RPMI7951 (cell line): ENCODE measurements around the gene SGCA. TPM values are rescaled to one million over a fixed set of nuclear protein-coding genes. Genes with fewer than 3 reads are reported as not detected.

ENCODE experiments used
- DNase-seq: peaks from one replicate; pipeline ENCODE4 v3.0.0-alpha.2; 2012; ENCODE audit warnings: low read depth
- total RNA-seq: library from RNA; depleted of rRNA; stranded (reverse); fragments of >200 nt; shearing (Covaris generic); gene quantifications from 2 replicates; pipeline ENCODE4 v1.2.3, GENCODE V29; 2014; rRNA removed

Gene SGCA
- not detected in 2 replicates for total RNA-seq

GRCh38 chr17:50165867-50166517 is at the start of gene SGCA:
Gene SGCA (plus strand): TSS chr17:50166005. CDS start chr17:50166041, 36 bp downstream.
- DNase-seq = no peak

- peak; percentile 37 for DNase-seq
Measured at GRCh38 chr17:50117202-50118051, 48.4 kb upstream of the SGCA start.

DNA sequence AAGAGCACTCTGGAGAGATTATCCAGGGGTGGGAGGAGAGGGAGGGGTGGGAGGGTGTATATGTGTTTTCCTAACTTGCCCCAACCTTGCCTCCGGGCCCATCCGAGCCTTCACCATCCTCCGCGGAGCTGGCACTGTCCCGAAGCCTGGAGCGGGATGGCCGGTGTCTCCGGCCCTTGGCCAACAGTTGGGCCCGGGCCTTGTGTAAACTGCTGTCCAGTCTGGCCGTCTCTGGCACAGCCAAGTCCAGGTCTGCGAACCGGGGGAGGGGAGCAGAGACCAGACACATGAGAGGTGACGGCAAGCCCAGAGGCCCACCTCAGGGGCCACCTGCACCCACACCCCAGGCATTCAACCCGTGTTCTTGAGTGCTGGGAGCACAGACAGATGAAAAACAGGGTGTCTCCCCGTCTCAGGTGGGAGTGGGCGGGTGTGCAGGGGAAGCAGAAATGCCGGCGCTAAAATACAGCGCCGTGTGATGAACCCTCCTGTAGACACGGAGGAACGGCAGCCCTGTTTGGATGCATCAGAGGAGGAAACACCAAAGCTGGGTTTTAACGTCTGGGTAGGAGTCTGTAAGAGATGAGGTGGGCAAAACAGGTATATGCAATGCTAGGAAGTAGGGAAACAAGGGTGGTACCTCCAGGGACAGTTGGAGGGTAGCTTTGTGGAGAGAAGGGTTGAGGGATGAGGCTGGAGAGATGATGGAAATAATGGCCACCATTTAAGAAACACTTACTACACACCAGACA is 47.6 kb upstream of the SGCA start:
- DNase-seq = peak; percentile 48

DNA sequence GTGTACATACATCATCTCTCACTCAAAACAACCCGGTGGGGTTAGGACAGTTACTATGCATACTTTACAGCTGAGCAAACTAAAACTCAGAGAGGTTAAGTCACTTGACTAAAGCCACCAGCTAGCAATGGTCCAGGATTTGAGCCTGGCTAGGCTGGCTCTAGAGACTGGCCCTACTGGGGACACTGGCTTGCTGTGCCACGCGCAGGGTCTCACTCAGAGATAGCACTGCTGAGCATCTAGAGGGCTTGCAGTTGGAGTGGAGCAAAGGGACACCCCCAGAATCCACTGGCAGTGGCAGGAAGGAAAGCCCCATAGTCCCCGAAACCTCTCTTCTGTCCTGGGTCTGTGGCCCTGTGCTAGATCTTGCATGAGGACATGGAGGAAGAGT is 47.0 kb upstream of the SGCA start:
- no peak for DNase-seq

GRCh38 chr17:50120475-50121253 is 45.1 kb upstream of the SGCA start:
- DNase-seq = no peak

DNA sequence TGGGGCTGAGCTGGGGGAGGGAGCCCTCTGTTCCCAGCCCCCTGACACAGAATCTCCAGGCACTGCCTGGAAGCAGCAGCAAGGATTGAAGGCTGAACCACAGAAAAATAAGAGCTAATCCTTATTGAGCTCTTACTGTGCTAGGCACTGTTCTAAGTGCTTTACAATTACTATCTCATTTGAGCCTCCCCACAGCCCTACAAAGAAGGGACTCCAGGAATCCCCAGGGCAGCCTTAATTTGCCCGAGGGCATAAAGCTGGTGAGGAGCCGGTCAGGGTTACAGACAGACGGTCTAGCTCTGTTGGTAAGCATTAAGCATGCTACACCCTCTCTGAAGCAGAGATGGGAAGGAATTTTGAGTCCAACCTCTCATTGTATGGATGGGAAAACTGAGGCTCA is 42.9 kb upstream of the SGCA start:
- DNase-seq = no peak

GRCh38 chr17:50123649-50124349 is 42.0 kb upstream of the SGCA start:
- DNase-seq = no peak

DNA sequence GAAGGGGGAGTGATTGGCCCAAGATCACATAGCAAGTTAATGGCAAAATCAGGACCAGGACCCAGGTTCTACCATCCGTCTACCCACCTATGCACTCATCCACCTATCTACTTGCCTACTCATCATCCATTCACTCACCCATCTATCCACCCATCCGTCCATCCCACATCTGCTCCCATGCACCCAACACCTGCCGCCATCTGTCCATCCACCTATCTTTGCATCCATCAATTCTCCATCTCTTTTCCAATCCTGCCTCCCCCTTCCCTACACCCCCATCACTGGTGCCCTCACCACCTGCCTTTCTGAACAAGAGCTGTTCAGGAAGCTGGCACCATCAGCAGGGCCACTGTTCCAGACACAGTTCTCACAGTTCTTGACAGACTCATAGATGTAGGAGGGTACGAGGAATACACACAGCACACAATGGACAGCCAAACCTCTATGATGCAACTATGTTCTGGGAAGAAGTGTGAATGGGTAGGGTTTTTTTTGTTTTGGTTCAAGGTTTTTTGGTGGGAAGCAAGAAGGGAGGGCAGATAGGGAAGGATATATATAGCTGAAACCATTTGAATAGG is 40.3 kb upstream of the SGCA start:
- no peak for DNase-seq

- peak; percentile 69 for DNase-seq
Measured at GRCh38 chr17:50127697-50128361, 38.0 kb upstream of the SGCA start.

GRCh38 chr17:50128441-50129352 is 37.1 kb upstream of the SGCA start:
- no peak for DNase-seq

DNA sequence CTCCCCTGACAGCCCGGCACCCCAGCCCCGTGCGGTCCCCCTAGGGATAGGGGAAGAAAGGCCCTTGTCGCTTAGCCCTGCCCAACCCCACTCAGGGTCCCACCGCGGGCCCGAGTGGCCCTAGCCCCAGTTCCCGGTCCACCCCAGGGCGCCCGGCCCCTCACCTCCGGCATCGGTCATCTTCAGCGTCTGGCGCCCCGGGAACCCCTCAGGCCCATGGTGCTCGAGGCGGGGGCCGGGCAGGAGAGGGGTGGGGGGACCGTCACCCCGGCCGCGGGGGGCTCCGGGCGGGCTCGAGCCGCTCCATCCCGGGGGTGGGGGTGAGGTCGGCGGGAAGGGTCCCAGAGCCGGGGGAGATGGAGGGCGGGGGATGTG is 36.5 kb upstream of the SGCA start:
- DNase-seq = no peak

DNA sequence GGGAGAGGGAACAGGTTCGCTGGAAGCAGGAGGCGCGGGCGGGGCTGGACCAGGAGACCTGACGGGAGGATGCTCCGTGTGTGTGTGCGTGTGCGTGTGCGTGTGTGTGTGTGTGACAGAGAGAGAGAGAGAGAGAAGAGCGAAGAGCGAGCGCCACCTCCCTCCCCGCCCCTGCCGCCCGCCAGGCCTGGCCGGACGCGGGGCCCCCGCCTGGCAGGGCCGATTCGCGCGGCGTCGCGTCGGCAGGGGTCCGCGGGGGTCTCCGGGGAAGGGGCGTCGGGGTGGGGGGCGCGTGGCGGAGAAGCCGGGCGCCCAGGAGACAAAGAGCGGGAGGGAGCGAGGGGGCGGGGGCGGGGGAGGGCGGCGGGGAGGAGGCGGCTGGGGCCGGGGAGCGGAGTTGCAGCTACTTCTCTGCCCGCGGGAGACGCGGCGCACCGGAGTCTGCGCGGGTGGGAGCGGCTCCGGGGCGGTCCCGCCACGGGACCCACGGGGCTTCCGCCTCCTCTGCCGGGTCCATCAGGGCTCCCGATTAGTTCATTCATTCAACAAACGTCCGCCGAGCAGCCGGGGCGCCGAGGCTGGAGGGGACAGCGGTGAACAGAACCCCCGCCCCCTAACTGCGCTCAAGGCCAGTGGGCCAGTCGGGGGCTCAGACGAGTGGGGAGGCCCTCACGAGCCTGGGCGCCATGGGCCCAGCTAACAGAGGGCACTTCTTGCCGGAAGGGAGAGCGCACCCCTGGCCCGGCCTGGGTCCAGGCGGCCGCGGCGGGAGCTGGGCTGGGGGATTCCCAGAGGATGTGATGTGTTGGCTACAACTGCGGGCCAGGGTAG is 35.9 kb upstream of the SGCA start, which contains the start of gene SAMD14:
Gene SAMD14, minus strand, starts transcription at position 433 of the 831 bp plus-strand sequence. CDS start 5,201 bp downstream, outside the sequence.
- DNase-seq = peak; percentile 45

DNA sequence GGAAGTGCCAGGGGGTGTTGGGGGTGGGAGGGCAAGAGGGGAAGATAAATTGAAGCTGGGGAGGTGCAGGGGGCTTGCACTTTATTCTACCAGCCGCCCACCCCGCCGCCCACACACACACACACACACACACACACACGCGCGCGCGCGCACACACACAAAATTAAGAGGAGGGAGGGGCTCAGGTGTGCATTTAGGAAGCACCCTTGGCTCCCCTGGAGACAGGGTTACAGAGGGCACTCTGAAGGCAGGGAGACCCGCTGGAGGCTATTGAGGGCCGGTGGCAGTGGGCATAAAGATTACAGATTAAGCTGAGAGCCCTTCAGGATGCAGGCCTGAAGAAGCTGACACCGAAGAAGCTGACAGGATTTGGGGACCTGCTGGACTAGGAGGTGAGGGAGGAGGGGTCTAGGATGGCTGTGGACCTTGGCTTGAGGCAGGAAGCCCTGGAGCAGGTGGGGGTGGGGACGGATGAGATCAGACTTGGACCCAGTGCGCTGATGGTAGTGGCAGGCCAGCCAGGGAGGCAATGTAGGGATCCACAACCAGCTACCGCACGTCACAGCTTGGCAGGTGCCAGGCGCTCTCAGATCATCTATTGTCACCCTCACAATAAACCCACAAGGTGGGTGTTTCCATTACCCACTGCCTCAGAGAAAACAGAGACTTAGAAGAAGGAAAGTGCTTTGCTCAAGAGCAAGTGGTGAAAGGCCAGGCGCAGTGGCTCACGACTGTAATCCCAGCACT is 35.1 kb upstream of the SGCA start:
- no peak for DNase-seq

DNA sequence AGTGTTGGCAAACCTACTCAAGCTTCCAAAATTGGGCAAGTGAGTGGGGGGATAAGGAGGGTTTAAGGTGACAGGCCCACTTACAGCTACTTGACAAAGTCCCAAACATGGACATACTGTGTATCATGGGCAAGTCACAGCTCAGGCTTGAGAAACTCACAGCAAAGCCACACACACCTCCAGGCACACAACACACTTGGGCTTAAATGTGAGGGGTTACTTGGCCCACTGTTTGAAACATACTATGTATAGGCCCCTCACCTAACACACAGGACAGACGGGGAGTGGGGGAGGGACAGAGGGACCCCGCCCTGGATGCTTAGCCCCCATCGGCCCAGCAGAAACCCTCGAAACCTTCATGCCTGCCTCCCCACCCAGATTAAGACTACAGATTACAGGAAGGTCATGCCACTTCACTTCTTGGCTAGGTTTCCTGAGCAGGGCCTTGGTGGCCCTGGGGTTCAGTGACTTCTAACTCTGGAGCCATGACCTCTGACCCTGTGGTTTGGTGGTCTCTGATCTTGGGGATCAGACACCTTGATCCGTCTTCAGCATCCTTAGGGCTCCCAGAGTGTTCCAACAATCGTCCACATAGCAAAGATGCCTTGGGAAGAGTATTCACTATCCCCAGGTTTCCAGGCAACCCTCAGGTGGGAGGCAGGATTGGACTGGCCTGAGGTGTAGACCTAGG is 33.6 kb upstream of the SGCA start:
- DNase-seq = no peak

DNA sequence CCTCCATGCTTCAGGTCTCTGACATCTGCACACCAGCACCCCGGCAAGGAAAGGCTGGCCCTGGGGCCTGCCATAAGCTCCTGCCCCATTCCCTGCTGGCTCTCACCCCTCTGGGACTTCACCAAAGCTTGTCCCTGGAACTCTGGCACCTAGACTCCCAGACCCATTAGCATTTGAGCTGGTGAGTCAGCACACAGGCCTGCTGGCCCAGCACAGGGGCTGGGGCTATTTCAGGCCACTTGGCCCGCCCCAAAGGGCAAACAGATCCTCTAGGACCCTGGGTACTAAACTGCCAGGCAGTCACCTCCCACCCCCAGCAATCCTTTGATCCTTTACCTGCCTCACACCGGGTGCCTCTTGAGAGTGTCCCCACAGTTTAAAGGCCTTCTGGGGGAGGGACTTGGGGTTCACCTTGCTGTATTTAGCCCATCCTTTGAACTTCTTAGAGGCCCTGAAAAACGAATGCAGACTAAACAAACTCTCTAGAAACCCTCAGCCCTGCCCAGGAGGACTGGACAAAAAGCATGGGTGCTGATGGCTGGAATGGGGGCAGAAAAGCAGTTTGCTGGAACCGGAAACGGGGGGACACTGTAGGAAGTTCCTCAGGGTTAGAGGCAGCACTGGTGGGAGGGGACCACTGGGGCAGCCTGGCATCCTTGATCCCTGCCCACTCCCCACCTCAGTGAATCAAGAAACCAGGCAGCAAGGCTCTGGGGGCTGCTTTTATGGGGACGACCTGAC is 32.6 kb upstream of the SGCA start:
- peak; percentile 51 for DNase-seq

GRCh38 chr17:50133769-50134099 is 32.1 kb upstream of the SGCA start:
- no peak for DNase-seq
